Right lobe of liver (tissue), 4 donors: Measurements from ENCODE around the gene SCMH1.

Experiments used
- POLR2A ChIP-seq: fragments of 450-650 bp; IDR thresholded peaks from one replicate; pipeline ENCODE4 v1.6.1; 2017; ENCODE audit warnings: antibody characterized with exemption, mild to moderate bottlenecking
- TF ChIP-seq, protein P1 (sequence below), 4 donors: fragments of 200-600 bp in 3 of 4; fragments of 450-650 bp in 1 of 4; IDR thresholded peaks; one replicate each; pipeline versions ENCODE4 v1.5.1 to v1.8.0; 2016 to 2022; ENCODE audit warnings: antibody characterized with exemption in 4 of 4, mild to moderate bottlenecking in 2 of 4
- donor health status: DM: no; HTN: no; CAD: no.
- donor health status: DM: no; HTN: no; CAD: no.
- donor health status: DM: no; HTN: yes; CAD: no.

DNA sequence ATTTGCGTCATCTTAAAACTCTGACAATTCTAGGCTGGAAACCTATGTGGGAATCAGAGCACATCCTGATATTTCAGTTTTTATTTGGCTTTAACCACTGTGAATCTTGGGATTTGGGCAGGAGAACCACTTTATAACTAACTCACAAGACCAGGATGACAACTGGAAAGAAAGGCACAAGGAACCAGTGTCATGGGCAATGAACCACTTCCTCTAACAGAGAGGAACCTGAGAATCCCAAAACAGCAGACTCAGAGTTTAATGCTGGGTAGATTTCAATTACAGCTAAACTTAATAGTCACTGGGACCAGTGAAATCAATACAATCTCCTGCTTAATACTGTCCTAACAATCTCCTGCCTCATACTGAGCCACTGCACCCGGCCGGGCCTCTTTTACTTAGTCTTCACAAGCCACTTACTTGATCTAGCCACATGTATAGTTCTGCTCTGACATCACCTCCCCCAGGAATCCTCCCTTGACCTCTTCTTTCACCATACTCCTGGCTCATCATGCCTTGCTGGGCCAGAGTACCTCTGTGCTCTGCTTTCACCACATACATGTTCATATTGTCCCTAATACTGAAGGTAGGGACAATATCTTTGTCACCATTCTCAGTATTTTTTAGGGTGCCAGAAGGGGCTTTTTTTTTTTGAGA is 200.4 kb downstream of the SCMH1 start:
- TF ChIP-seq, protein P1, sequence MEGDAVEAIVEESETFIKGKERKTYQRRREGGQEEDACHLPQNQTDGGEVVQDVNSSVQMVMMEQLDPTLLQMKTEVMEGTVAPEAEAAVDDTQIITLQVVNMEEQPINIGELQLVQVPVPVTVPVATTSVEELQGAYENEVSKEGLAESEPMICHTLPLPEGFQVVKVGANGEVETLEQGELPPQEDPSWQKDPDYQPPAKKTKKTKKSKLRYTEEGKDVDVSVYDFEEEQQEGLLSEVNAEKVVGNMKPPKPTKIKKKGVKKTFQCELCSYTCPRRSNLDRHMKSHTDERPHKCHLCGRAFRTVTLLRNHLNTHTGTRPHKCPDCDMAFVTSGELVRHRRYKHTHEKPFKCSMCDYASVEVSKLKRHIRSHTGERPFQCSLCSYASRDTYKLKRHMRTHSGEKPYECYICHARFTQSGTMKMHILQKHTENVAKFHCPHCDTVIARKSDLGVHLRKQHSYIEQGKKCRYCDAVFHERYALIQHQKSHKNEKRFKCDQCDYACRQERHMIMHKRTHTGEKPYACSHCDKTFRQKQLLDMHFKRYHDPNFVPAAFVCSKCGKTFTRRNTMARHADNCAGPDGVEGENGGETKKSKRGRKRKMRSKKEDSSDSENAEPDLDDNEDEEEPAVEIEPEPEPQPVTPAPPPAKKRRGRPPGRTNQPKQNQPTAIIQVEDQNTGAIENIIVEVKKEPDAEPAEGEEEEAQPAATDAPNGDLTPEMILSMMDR (IDR thresholded peaks at IDR 0.05), result no peak
- TF ChIP-seq POLR2A, result no peak
